Stimulated activated CD8-positive, alpha-beta memory T cell treated with anti-CD3 and anti-CD28 coated beads, Interleukin-7, amount 100 ng/mL, for 24 hours (primary cell): ENCODE results near the gene CDK19.

ENCODE experiments used
- DNase-seq: peaks from one replicate; pipeline ENCODE4 v3.0.0-alpha.2; 2020; ENCODE audit warnings: low read depth

The CDK19 gene

DNA sequence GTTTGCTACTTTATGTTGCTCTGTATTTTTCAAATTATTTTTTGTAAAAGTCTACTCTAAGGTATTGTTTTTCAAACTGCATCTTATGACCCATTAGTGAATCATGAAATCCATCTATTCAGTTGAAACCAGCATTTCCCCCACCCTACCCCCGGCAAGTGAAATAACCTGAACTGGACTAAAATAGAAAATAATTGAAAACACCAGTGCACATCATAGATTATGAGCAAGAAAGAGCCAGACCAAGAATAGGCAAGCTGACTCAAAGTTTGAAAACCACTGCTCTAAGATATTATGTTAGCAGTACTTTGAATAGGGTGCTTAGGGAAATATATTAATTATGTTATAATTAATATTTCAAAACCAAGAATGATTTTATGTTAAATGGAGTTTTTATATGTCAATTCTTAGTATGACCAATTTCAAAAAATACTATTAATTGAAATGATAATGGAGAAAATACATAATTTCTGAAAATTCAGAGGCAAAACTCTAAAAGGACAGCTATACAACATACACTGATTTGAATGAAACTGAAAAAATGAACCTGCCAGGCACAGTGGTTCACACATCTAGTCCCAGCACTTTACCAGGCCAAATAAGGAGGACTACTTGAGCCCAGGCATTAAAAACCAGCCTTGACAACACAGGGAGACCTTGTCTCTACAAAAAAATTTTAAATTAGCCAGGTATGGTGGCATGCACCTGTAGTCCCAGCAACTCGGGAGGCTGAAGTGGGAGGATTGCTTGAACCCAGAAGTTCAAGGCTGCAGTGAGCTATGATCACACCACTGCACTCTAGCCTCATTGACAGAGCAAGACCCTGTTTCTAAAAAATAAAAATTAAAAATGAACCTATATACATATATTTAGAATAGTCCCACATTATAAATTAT, 112.0 kb downstream of the CDK19 start:
- no peak for DNase-seq

GRCh38 chr6:110699780-110700179, 115.5 kb downstream of the CDK19 start:
- no peak for DNase-seq

GRCh38 chr6:110693994-110694393, 121.3 kb downstream of the CDK19 start:
- DNase-seq: no peak

DNA sequence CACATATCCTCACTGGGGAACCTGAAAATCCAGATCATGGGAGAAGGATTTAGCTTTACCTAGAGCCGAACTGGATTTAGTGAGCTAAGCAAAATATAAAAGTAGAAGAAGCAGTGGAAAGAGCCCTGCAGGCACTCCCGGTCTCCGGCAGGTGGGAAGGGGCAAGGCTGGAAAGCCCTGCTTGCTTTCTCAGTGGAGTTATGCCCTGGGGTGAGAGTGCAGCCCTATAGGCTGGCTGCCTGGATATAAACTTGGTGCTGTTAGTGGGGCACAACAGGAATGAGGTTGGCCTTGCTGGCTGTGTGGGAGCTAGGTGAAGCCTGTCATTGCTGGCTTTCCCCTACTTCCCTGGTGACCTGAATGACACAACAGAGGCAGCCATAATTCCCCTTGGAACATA, 122.0 kb downstream of the CDK19 start:
- DNase-seq: no peak

GRCh38 chr6:110690916-110691315, 124.4 kb downstream of the CDK19 start:
- no peak for DNase-seq

- DNase-seq: no peak
Observed at GRCh38 chr6:110690106-110690654, 125.1 kb downstream of the CDK19 start.

DNA sequence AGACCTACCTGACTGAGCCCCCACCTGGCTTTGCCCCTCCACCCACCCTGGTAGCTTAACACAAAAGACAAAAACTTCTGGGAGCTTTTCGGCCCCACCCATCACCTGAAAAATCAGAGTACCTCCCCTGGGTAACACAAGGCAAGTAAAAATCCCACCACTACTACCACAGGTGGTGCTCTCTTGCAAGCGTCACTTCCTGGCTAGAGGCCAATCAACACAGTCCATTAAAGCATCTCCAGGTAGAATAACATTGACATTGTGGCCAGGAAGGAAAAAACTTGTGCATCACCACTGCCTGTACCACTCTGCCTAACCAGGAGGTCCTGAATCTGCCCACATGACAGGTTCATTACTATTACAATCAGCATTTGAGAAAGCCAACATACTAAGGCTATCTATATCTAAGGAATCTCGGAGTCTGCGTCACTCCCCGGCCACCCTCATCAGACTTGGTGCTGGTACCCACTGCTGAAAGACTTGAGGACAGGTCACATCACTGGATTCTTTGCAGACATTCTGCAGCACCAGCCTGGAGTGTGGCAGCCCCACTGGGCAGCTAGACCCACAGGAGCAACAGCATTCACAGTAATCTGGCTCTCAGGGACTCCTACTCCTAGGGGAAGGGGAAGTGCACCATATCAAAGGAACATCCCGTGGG, 125.9 kb downstream of the CDK19 start:
- no peak for DNase-seq

DNA sequence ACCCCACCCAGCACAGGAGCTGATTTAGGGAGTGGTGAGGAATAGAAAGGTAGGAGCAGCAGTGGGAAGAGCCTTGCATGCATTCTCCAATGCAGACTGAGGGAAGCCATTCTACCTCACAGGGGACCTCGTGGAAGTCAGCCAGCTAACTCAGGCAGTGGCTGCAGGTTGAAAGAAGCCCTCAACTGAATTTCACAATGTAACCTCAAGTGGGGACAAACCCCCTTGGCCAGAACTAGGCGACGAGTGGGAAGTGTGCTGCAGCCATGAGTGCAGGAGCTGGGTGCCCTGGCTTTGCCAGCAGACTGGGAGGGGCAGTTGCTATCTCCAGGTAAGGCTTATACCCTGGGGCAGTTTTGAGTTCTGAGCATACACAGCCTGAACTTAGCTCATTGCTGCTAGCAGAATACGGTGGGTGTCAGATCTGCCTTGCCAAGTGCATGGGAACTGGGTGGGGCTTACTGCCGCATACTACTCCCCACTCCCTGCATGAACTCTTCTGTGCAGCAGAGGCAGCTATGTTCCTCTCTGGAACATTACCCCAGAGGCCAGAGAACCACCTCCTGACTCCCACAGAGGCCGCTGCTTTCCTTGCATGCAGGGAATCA, 126.5 kb downstream of the CDK19 start:
- DNase-seq: no peak

DNA sequence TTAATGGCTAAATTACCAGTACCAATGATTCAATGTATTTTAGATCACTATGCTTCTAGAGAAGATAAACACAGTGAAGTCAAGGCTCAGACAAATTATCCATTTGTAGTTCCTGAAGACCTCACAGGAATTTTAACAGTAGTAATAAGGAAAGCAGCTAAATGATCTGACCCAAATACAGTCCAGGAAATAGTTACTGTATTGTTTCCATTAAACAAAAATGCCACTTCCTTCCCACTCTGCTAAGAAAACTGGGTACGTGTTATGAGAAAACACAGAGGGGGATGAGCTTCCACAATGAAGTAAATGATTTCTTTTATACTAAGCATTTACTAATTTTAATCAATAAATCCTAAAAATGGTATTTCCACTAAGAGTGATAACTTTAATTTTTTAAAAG, 127.9 kb downstream of the CDK19 start:
- DNase-seq: no peak

GRCh38 chr6:110683241-110683640, 132.0 kb downstream of the CDK19 start:
- no peak for DNase-seq

- peak; percentile 23 for DNase-seq
Observed at GRCh38 chr6:110682460-110682853, 132.8 kb downstream of the CDK19 start.

DNA sequence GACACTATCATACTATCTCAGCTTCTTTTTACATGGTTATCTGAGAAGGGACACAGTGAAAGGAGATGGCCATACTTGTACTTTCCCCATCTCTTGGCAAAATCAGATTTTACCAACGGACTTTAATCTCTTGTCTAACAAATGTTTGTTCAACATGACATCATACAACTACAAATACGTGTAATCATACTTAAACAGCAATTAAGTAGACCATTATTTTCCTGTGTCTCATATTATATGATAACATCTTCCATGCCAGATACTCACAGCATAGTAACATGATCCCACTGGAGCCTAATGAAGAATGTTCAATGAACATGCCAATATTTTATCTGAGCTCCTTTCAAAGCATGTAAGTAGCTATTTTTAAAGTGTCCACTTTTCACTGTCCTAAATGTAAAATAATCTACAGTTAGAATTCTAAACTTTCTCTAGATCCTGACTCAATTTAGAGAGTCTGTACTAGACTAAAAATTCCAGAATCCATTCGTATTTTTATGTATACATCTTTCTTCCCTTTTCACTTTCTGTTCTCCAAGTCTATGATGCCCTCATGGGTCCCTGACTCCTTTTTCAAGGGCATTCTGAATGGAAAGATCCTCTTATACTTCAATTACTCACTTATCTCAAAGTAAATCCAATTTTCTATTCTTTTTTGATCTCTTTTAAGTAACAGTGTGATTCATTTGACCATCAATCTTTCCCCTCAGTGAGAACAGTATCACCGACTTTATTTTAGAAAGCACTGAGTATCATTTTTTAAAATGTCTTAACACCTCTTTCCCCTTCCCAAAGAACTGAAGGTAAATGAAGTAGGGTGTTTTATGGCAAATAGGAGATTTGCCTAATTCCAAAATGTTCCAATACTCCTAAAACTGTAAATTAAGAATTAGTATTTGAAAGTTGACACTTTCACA, 133.5 kb downstream of the CDK19 start:
- no peak for DNase-seq

- DNase-seq: no peak
Observed at GRCh38 chr6:110676396-110676795, 138.9 kb downstream of the CDK19 start.

DNA sequence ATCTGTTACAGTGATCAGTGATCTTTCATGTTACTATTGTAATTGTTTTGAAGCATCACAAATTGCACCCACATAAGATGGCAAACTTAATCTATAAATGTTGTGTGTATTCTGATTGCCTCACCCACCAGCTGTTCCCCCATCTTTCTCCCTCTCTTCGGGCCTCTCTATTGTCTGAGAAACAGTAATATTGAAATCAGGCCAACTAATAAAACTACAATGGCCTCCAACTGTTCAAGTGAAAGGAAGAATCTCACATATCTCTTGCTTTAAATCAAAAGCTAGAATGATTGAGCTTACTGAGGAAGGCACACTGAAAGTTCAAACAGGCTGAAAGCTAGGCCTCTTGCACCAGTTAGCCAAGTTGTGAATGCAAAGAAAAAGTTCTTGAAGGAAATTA, 141.2 kb downstream of the CDK19 start:
- no peak for DNase-seq

DNA sequence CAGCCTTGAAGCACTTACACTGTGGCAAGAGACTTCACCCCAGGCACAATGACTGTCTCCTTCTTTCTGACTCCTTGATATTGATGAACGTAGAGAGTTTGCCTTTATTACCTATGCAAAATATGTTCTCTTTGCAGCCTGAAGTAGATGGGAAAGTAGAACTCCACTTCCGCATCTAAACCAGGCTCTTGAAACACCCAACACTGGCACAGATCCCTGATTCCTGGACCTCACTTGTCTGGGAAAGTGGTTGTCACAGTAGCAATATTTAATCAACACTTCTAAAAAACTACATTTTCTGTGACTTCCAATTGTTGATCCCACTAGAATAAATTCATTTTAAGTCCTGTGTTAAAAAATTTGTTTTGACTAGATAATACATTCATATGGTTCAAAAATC, 143.1 kb downstream of the CDK19 start:
- DNase-seq: no peak

DNA sequence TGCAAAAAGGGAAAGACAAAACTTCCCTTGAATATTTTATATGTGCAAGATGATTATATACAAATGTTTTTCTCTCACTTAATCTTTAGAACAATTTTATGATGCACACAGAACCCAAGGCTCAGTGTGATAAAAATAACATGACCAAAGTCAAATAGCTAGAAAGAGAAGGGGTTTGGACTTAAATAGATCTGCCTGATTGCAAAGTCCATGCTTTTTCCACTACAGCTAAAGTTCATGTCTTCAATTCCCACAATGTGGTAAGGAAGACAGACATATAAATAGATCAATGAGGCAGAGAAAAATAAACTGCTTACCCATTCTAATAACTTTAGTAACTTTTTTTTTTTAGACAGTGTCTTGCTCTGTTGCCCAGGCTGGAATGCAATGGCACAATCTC, 143.8 kb downstream of the CDK19 start:
- DNase-seq: no peak

DNA sequence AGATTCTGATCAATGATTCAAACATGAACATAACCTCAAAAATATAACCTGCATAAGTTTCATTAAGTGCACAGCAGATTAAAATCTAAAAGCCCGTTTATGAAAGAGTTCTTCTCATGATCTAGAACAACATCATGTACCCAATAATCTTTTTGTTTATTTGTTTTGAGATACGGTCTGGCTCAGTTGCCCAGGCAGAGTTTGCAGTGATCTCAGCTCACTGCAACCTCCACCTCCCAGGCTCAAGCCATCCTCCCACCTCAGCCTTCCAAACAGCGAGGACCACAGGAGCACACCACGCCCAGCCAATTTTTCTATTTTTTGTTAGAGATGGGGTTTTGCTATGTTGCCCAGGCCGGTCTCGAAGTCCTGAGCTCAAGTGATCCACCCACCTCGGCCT, 149.7 kb downstream of the CDK19 start:
- DNase-seq: no peak

DNA sequence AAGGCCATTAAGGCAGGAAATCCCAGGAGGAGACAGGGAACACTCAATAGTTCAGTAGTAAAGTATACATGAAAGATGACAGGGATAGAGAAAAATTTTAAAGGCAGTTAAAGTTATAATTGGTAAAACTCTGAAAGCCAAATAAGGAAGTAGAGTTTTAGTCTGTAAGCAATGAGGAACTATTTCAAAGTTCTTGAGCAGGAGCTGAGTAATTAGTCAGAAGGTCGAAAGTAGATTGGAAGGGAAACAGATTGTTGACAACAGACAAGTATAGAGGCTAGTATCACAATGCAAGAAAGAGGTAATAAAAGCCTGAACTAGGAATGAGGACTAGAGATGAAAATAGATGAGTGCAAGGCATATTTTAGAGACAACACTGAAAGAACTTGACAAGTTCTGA, 150.3 kb downstream of the CDK19 start:
- no peak for DNase-seq

DNA sequence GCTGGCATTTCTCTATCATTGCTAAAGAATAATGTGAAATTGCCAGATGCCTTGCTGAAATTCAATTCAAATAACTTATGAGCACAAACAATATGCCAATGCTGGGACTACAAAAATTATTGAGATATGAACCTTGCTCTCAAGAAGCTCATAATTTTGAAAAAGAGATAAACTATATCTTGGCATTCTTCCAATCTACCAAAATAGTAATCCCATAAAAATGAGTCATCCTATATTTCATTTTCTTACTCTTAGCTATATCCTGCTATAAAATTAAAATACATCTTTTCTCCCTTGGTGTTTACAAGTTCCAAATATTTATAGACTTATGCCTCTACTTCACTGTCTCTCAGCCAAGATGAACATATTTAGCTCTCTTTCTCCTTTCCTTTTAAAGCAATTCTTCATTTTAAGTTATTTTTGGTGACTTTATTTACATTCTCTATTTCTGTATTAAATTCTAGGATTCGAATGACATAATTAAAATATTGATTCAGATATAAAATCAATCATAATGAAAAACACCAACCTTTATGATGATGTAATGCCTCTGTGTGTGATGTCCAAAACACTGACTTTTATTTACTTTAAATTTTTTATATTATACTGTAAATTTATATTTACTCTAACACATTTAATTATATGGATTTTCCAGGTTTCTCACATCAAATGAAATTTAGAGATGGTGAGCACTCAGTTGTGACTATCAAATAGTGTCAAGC, 152.6 kb downstream of the CDK19 start:
- no peak for DNase-seq

GRCh38 chr6:110661414-110661813, 153.9 kb downstream of the CDK19 start:
- no peak for DNase-seq

GRCh38 chr6:110660066-110660655, 155.1 kb downstream of the CDK19 start:
- no peak for DNase-seq
